ENCODE measurements around the gene DLG5. TPM values are rescaled to one million over a fixed set of nuclear protein-coding genes. Genes with fewer than 3 reads are reported as not detected.

DLG5 gene
- total and polyA plus RNA-seq, 9 of the 15 experiments (the other 6 are each of a cell fraction or from before 2014, with no cell fraction given) = 1.4 to 26.8 (median 11.2) TPM

- no TSS peak for BruUV-seq (replicated peaks)
- in situ Hi-C loops (cut with MboI) (no loop called here), intact Hi-C loops (cut with micrococcal nuclease) (no loop called here)
- ChIA-PET CTCF (ENCODE audit: low intra/inter-chr PET ratio) (no interaction called here), POLR2A (interaction anchor here (0.6 to 7.2 kb wide), 2 partner anchors 7 to 9 kb away, joined by 3 to 83 read pairs; partner anchors contain the start of gene DLG5)
- FAIRE-seq (no peak), DNase-seq (ENCODE audit: extremely low read depth in 1 of 4, low spot score in 3 of 4) (no peak), ATAC-seq (no peak)
- Histone ChIP-seq H3K9ac (ENCODE audit: insufficient read depth in 1 of 2, low read depth in 2 of 2, low read length in 2 of 2) (no peak overlapping the region), H3K27ac (ENCODE audit: extremely low read depth, low read depth, low read length) (no peak overlapping the region), H4K20me1 (replicated peaks; ENCODE audit: control insufficient read depth, insufficient read depth, low read length) (peaks cover 7% of the 10 kb centered on the region; the same call in 1 of the 2 replicates), H2AFZ (ENCODE audit: low read depth, low read length) (no peak overlapping the region), H3K4me3 (no peak overlapping the region), H3K9me3 (replicated peaks; ENCODE audit: control insufficient read depth, insufficient read depth, low read depth, low read length) (no peaks in the 10 kb centered on the region), H3K4me1 (replicated peaks in 1 of 2; ENCODE audit: control insufficient read depth in 2 of 2, insufficient read depth in 2 of 2, low read length in 2 of 2) (peaks cover 14 to 26% of the 10 kb centered on the region in 2 experiments), H3K79me2 (ENCODE audit: control insufficient read depth, insufficient read depth, low read length) (peaks cover 76% of the 10 kb centered on the region), H3K4me2 (ENCODE audit: insufficient read depth, low read length) (no peak overlapping the region), H3K9me1 (ENCODE audit: control insufficient read depth, insufficient read depth, low read length) (no peaks in the 10 kb centered on the region), H3K36me3 (ENCODE audit: control insufficient read depth, insufficient read depth, low read length) (no peaks in the 10 kb centered on the region), H3K27me3 (ENCODE audit: control insufficient read depth in 2 of 2, insufficient read depth in 2 of 2, low read length in 2 of 2) (no peaks in the 10 kb centered on the region)
- WGBS (ENCODE audit: insufficient coverage, low coverage, missing lambda C conversion rate) = 59% methylated on average over 10 of the region's 10 CpGs
- no peak for TF ChIP-seq SMARCB1 (IDR thresholded peaks at IDR 0.05; ENCODE audit: insufficient read length, low read depth)
- TF ChIP-seq, protein P1, sequence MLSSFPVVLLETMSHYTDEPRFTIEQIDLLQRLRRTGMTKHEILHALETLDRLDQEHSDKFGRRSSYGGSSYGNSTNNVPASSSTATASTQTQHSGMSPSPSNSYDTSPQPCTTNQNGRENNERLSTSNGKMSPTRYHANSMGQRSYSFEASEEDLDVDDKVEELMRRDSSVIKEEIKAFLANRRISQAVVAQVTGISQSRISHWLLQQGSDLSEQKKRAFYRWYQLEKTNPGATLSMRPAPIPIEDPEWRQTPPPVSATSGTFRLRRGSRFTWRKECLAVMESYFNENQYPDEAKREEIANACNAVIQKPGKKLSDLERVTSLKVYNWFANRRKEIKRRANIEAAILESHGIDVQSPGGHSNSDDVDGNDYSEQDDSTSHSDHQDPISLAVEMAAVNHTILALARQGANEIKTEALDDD (IDR thresholded peaks at IDR 0.05) = no peak
- TF ChIP-seq MAFG (tag; conservative IDR thresholded peaks at IDR 0.05) = peak; percentile 48; the same call in 1 of the 2 replicates
- TF ChIP-seq GATAD2B (IDR thresholded peaks at IDR 0.05; ENCODE audit: borderline replicate concordance) = no peak
- TF ChIP-seq CEBPZ (IDR thresholded peaks at IDR 0.05; ENCODE audit: borderline replicate concordance, low read depth, low read length) = no peak
- TF ChIP-seq, protein P2, sequence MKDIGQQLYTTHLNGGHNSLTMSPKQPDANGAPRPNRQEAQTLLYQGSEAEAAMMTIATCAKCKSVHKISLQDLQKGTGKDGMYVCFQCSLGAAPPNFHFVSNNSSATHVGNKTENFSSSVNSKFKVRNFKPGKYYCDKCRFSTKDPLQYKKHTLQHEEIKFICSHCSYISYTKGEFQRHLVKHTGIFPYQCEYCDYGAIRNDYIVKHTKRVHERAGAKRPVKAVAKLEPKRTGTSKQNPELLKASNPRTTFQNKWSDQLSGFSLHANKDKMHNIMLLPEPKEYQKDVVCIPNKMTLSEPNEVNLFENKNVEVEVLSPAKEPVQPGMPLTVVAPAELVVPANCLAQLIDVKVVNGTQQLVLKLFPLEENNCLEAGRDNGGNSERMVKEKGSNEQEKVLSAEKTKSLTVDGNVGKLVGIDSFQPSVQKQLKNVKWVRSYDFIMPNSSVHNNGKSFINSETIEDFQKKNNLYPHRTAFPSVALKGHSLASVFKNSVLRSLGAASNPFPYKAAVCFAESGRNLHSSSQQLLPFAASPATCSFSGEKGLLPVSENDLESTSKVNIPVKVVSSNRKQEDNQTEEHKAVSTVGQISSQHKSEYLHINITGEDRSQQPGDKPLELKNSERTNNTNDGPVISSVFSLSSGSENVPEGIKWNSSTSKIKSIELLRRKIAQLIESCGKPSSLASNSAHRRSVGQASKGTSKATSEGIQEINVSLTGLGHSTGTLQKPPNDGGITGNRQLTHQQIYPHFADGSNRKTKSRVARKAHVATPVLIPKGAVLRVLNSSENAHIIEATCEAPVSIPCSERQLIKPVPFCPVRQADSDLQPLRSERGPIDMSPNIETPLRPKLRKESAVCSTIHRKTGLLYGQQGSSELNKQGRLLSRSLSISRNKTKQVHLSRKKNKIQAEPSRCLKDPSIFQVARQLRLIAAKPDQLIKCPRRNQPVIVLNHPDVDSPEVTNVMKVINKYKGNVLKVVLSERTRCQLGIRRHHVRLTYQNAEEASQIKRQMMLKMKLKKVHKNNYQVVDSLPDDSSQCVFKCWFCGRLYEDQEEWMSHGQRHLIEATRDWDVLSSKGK (CRISPR knock-in tag; IDR thresholded peaks at IDR 0.05) = no peak
- TF ChIP-seq RBBP5 (IDR thresholded peaks at IDR 0.05; ENCODE audit: borderline replicate concordance, insufficient read depth, low read length, poor library complexity, severe bottlenecking) = no peak
- TF ChIP-seq CEBPG (CRISPR knock-in tag; IDR thresholded peaks at IDR 0.05) = no peak
- peak; percentile 17 to 53; a peak in 1 of 4 replicates for TF ChIP-seq CEBPG (tag; conservative IDR thresholded peaks at IDR 0.05 in 1 of 2, IDR thresholded peaks at IDR 0.05 in 1 of 2)
- TF ChIP-seq CEBPB (tag; IDR thresholded peaks at IDR 0.05) = peak; percentile 80
- peak; percentile 63 for TF ChIP-seq C11orf30 (IDR thresholded peaks at IDR 0.05; ENCODE audit: low read depth)
- TF ChIP-seq ZNF316 (IDR thresholded peaks at IDR 0.05) = peak; percentile 74
- peak; percentile 41 for TF ChIP-seq MAFK (IDR thresholded peaks at IDR 0.05; ENCODE audit: low read length)
Observed at GRCh38 chr10:77915319-77916105, 11.0 kb downstream of the DLG5 start.
